Subcutaneous adipose tissue (tissue), 4 donors: ENCODE measurements around the gene NPHP4. TPM values are rescaled to one million over a fixed set of nuclear protein-coding genes. Genes with fewer than 3 reads are reported as not detected.

Source experiments
- CTCF ChIP-seq: fragments of 450-650 bp; IDR thresholded peaks from one replicate; pipeline ENCODE4 v1.5.1; 2016; ENCODE audit warnings: low read depth, mild to moderate bottlenecking, control low read depth, antibody characterized with exemption, moderate library complexity
- total RNA-seq, 4 donors: library from RNA; depleted of rRNA; stranded (reverse); fragments of >200 nt; gene quantifications; one replicate each; pipeline ENCODE4 v1.1.0, GENCODE V29; 2016

The NPHP4 gene
- total RNA-seq, 4 donors from 2014 or later = 7.3 to 11.9 (median 9.5) TPM

- TF ChIP-seq CTCF = no peak
These were observed 19.7 kb upstream of the NPHP4 start for GRCh38 chr1:6011946-6012258.

GRCh38 chr1:6011161-6011945 lies 19.1 kb upstream of the NPHP4 start:
- TF ChIP-seq CTCF = no peak

GRCh38 chr1:6010554-6010953 lies 18.3 kb upstream of the NPHP4 start:
- no peak for TF ChIP-seq CTCF

- TF ChIP-seq CTCF = no peak
These were observed 17.2 kb upstream of the NPHP4 start for GRCh38 chr1:6009120-6010040.

- no peak for TF ChIP-seq CTCF
These were observed 16.5 kb upstream of the NPHP4 start for GRCh38 chr1:6008696-6009095.

- TF ChIP-seq CTCF = no peak
These were observed 15.8 kb upstream of the NPHP4 start for GRCh38 chr1:6008084-6008415.

- TF ChIP-seq CTCF = no peak
These were observed 15.3 kb upstream of the NPHP4 start for GRCh38 chr1:6007318-6008083.
